HG03469 (cell line): ENCODE results near the gene CAND1.

Experiments
- ATAC-seq: cut with Tn5 transposase; IDR thresholded peaks from one replicate; pipeline ENCODE4 v1.9.1; 2021; ENCODE audit warnings: mild to moderate bottlenecking, moderate library complexity, moderate number of reproducible peaks; ENCODE audit not compliant: unreplicated experiment

The CAND1 gene

GRCh38 chr12:67280088-67280487 is 10.9 kb downstream of the CAND1 start:
- no peak for ATAC-seq

- ATAC-seq = no peak
These were observed 11.4 kb downstream of the CAND1 start for GRCh38 chr12:67280572-67280971.

GRCh38 chr12:67284561-67284960 is 15.4 kb downstream of the CAND1 start:
- ATAC-seq = no peak

GRCh38 chr12:67286257-67286656 is 17.1 kb downstream of the CAND1 start:
- no peak for ATAC-seq

GRCh38 chr12:67287311-67287710 is 18.2 kb downstream of the CAND1 start:
- ATAC-seq = no peak

GRCh38 chr12:67288561-67288960 is 19.4 kb downstream of the CAND1 start:
- no peak for ATAC-seq

GRCh38 chr12:67290378-67290777 is 21.2 kb downstream of the CAND1 start:
- ATAC-seq = no peak

GRCh38 chr12:67299526-67299925 is 30.4 kb downstream of the CAND1 start:
- ATAC-seq = no peak

GRCh38 chr12:67299926-67300325 is 30.8 kb downstream of the CAND1 start:
- no peak for ATAC-seq

- ATAC-seq = no peak
These were observed 33.0 kb downstream of the CAND1 start for GRCh38 chr12:67302162-67302561.

GRCh38 chr12:67305544-67305943 is 36.4 kb downstream of the CAND1 start:
- ATAC-seq = no peak

GRCh38 chr12:67306712-67307111 is 37.6 kb downstream of the CAND1 start:
- ATAC-seq = no peak

GRCh38 chr12:67315661-67316060 is 46.5 kb downstream of the CAND1 start:
- no peak for ATAC-seq

- ATAC-seq = no peak
These were observed 49.6 kb downstream of the CAND1 start for GRCh38 chr12:67318786-67319185.

GRCh38 chr12:67319936-67320335 is 50.8 kb downstream of the CAND1 start:
- ATAC-seq = no peak

GRCh38 chr12:67320614-67321295 is 51.6 kb downstream of the CAND1 start:
- no peak for ATAC-seq

GRCh38 chr12:67322580-67322979 is 53.4 kb downstream of the CAND1 start:
- no peak for ATAC-seq

- ATAC-seq = no peak
These were observed 53.8 kb downstream of the CAND1 start for GRCh38 chr12:67323007-67323406.

- ATAC-seq = no peak
These were observed 57.5 kb downstream of the CAND1 start for GRCh38 chr12:67326637-67327036.

GRCh38 chr12:67327466-67327865 is 58.3 kb downstream of the CAND1 start:
- no peak for ATAC-seq

GRCh38 chr12:67331123-67331522 is 62.0 kb downstream of the CAND1 start:
- ATAC-seq = no peak

- no peak for ATAC-seq
These were observed 62.7 kb downstream of the CAND1 start for GRCh38 chr12:67331828-67332227.

- no peak for ATAC-seq
These were observed 64.5 kb downstream of the CAND1 start for GRCh38 chr12:67333649-67334048.
